Tibial artery (tissue), 4 donors: ENCODE data around the gene NCAPG.

Source experiments
- DNase-seq, 2 donors: peaks; one replicate each; pipeline ENCODE4 v3.0.0-alpha.2; 2019
- H3K27ac ChIP-seq, 2 donors: fragments of 200-600 bp; sonication (generic) in 1 of 2; 1 replicate in 1 of 2; 2 replicates in 1 of 2; pipeline ENCODE4 v1.5.1; 2018 to 2019; ENCODE audit warnings: mild to moderate bottlenecking in 1 of 2
- H3K27me3 ChIP-seq, 2 donors: fragments of 200-600 bp; sonication (generic) in 1 of 2; one replicate each; pipeline versions ENCODE4 v1.5.1 to v1.6.0; 2016 to 2019
- H3K36me3 ChIP-seq, 3 donors: fragments of 200-600 bp; sonication (generic) in 2 of 3; one replicate each; pipeline ENCODE4 v1.5.1; 2016 to 2019; ENCODE audit warnings: mild to moderate bottlenecking in 2 of 3
- H3K4me1 ChIP-seq, 4 donors: fragments of 200-600 bp; sonication (generic) in 2 of 4; 1 replicate in 3 of 4; 2 replicates in 1 of 4; pipeline ENCODE4 v1.5.1; 2016 to 2019
- H3K4me3 ChIP-seq, 2 donors: fragments of 200-600 bp; sonication (generic) in 1 of 2; 1 replicate in 1 of 2; 2 replicates in 1 of 2; pipeline ENCODE4 v1.5.1; 2018 to 2019; ENCODE audit warnings: mild to moderate bottlenecking in 2 of 2
- H3K9me3 ChIP-seq, 3 donors: fragments of 200-600 bp; sonication (generic) in 1 of 3; one replicate each; pipeline ENCODE4 v1.5.1; 2016 to 2019
- CTCF ChIP-seq, 2 experiments: fragments of 200-600 bp in 1 of 2; fragments of 450-650 bp in 1 of 2; IDR thresholded peaks; one replicate each; pipeline ENCODE4 v1.5.1; 2017 to 2019; ENCODE audit warnings: antibody characterized with exemption in 2 of 2, mild to moderate bottlenecking in 1 of 2, moderate library complexity in 1 of 2
- intact Hi-C: fragments of 100-400 bp; cut with DNase I; formaldehyde crosslinking; loops from one replicate; pipeline ENCODE4 v1.15.0; 2023; ENCODE audit warnings: low total_unique reads

NCAPG gene

GRCh38 chr4:17765514-17766286 is 45.1 kb upstream of the NCAPG start:
- Histone ChIP-seq H3K36me3 (no peaks in the 10 kb centered on the region), H3K27ac (no peak overlapping the region), H3K4me3 (no peak overlapping the region), H3K27me3 (no peaks in the 10 kb centered on the region), H3K9me3 (peaks cover 0 to 8% (median 8%) of the 10 kb centered on the region in 3 donors), H3K4me1 (no peaks in the 10 kb centered on the region)
- no peak for DNase-seq
- intact Hi-C loops, result no loop called here
- TF ChIP-seq CTCF (IDR thresholded peaks at IDR 0.05), result no peak

- no peaks in the 10 kb centered on the region for H3K36me3 ChIP-seq
- H3K9me3 ChIP-seq, result peaks cover 0 to 8% (median 8%) of the 10 kb centered on the region in 3 donors
- H3K4me3 ChIP-seq, result no peak overlapping the region
- no peak overlapping the region for H3K27ac ChIP-seq
- intact Hi-C loops, result no loop called here
- no peaks in the 10 kb centered on the region for H3K4me1 ChIP-seq
- H3K27me3 ChIP-seq, result no peaks in the 10 kb centered on the region
- no peak for TF ChIP-seq CTCF (IDR thresholded peaks at IDR 0.05)
- DNase-seq, result no peak
These were observed 43.8 kb upstream of the NCAPG start for GRCh38 chr4:17766826-17767458.

GRCh38 chr4:17769406-17770174 is 41.2 kb upstream of the NCAPG start:
- Histone ChIP-seq H3K4me3 (no peak overlapping the region), H3K4me1 (no peaks in the 10 kb centered on the region), H3K27ac (no peak overlapping the region), H3K27me3 (no peaks in the 10 kb centered on the region), H3K36me3 (no peaks in the 10 kb centered on the region), H3K9me3 (peaks cover 0 to 8% (median 8%) of the 10 kb centered on the region in 3 donors)
- DNase-seq, result no peak
- TF ChIP-seq CTCF (IDR thresholded peaks at IDR 0.05), result no peak
- intact Hi-C loops, result no loop called here

- Histone ChIP-seq H3K9me3 (peaks cover 0 to 8% (median 8%) of the 10 kb centered on the region in 3 donors), H3K27ac (no peak overlapping the region), H3K4me3 (no peak overlapping the region), H3K4me1 (no peaks in the 10 kb centered on the region), H3K27me3 (no peaks in the 10 kb centered on the region), H3K36me3 (no peaks in the 10 kb centered on the region)
- DNase-seq, result no peak
- TF ChIP-seq CTCF (IDR thresholded peaks at IDR 0.05), result no peak
- intact Hi-C loops, result no loop called here
These were observed 39.9 kb upstream of the NCAPG start for GRCh38 chr4:17770845-17771244.

- no peak for DNase-seq
- no peak overlapping the region for H3K4me3 ChIP-seq
- no peak overlapping the region for H3K27ac ChIP-seq
- TF ChIP-seq CTCF (IDR thresholded peaks at IDR 0.05), result no peak
- H3K36me3 ChIP-seq, result no peaks in the 10 kb centered on the region
- H3K4me1 ChIP-seq, result no peaks in the 10 kb centered on the region
- intact Hi-C loops, result no loop called here
- no peaks in the 10 kb centered on the region for H3K27me3 ChIP-seq
- H3K9me3 ChIP-seq, result peaks cover 0 to 8% (median 7%) of the 10 kb centered on the region in 3 donors
These were observed 39.4 kb upstream of the NCAPG start for GRCh38 chr4:17771284-17771908.
